Epithelial cell of proximal tubule (primary cell): Measurements from ENCODE around the gene WLS. TPM values are rescaled to one million over a fixed set of nuclear protein-coding genes. Genes with fewer than 3 reads are reported as not detected.

ENCODE experiments used
- DNase-seq: peaks from one replicate; pipeline ENCODE4 v3.0.0-alpha.2; 2011; ENCODE audit warnings: low read depth
- H3K4me3 ChIP-seq: 2 replicates; pipeline ENCODE4 v1.5.1; 2011; ENCODE audit warnings: low read depth, mild to moderate bottlenecking, low read length
- CTCF ChIP-seq: conservative IDR thresholded peaks from 2 replicates; pipeline ENCODE4 v1.5.1; 2012; ENCODE audit warnings: low read depth, mild to moderate bottlenecking, low read length
- total RNA-seq: library from RNA; depleted of rRNA; stranded (reverse); fragments of >200 nt; gene quantifications from 2 replicates; pipeline ENCODE4 v1.2.3, GENCODE V29; 2015

Gene WLS
- total RNA-seq, 1 donor from 2014 or later, result 14.4 TPM

GRCh38 chr1:68112835-68113243 is 119.5 kb downstream of the WLS start:
- no peak for DNase-seq

GRCh38 chr1:68111519-68112436 is 120.5 kb downstream of the WLS start:
- no peak for DNase-seq
- peak; percentile 71 for TF ChIP-seq CTCF
- H3K4me3 ChIP-seq, result no peak overlapping the region

More at GRCh38 chr1:68112835-68113243, 119.5 kb downstream of the WLS start:
- no peak for TF ChIP-seq CTCF
- no peak overlapping the region for H3K4me3 ChIP-seq

- no peak for DNase-seq
Measured at GRCh38 chr1:68107771-68108170, 124.6 kb downstream of the WLS start.

GRCh38 chr1:68103884-68104554 is 128.3 kb downstream of the WLS start:
- H3K4me3 ChIP-seq, result no peak overlapping the region
- no peak for DNase-seq
- no peak for TF ChIP-seq CTCF

More at GRCh38 chr1:68107771-68108170, 124.6 kb downstream of the WLS start:
- H3K4me3 ChIP-seq, result no peak overlapping the region
- TF ChIP-seq CTCF, result no peak

GRCh38 chr1:68103011-68103545 is 129.2 kb downstream of the WLS start:
- DNase-seq, result no peak

GRCh38 chr1:68101829-68102228 is 130.5 kb downstream of the WLS start:
- no peak for DNase-seq
- no peak for TF ChIP-seq CTCF
- H3K4me3 ChIP-seq, result no peak overlapping the region

More at GRCh38 chr1:68103011-68103545, 129.2 kb downstream of the WLS start:
- no peak for TF ChIP-seq CTCF
- H3K4me3 ChIP-seq, result no peak overlapping the region
